SKM-1 treated with dmso at 0.1 percent for 144 hours (cell line): ENCODE results near the gene LRRC15.
A peak's percentile ranks its signal among the peaks of the same experiment; 100 is the strongest.

Source experiments
- DNase-seq: peaks from one replicate; lab custom pipeline; 2025; ENCODE audit not compliant: unreplicated experiment; lab: John Stamatoyannopoulos, UW

The LRRC15 gene

DNA sequence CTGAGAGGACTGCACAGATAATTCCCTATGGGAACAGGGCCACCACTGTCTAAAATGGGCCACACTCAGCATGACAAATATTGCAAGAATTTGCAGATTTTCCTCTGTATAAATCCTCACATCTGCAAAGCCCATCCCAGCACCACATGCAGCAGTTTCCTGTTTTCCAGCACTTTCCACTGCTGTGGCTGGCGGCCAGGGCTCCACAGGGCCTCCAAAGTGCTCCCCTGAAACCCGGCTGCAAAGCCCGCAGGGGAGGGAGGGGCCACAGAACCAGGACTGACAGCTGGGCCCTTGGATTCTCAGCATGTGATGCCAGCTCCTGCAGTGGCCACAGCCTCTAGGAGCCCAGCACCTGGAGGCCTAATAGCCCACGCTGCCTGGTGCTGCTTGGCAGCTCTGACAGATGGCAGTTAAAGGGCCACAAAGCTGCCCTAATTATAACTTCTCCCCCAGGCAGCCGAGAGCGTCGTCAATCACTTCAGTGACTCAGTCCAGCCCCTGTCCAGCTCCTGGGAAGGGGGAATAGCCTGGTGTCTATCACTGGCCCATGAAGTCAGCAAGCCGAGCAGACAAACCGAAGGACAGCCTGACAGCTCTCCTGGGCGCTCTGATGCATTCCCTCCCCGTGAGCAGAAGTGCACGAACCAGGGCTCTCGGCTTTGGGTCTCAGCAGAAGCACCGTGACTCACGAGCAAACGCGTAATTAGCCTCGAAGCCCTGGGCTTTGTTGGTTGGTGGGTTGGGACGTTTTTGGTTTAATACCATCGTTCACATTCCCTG is 4.7 kb downstream of the LRRC15 start:
- DNase-seq = no peak

DNA sequence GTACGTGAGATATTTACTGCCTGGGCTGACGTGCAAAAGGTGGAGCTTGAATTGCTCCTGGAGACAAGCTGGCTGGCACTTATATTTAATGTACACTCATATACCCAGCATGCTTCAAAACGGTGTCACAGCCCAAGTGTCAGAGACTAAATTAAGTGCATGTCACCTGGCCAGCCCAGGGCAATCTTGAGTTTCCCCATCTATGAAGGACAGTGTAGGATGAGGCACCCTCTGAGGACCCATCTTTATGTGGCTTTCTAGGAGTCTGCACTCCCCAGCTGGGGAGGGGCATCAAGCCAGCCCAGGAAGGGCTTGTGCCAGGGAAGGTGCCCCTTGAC is 5.3 kb downstream of the LRRC15 start:
- DNase-seq = no peak

GRCh38 chr3:194360568-194360967 is 9.0 kb downstream of the LRRC15 start:
- no peak for DNase-seq

GRCh38 chr3:194357681-194358080 is 11.9 kb downstream of the LRRC15 start:
- DNase-seq = no peak

DNA sequence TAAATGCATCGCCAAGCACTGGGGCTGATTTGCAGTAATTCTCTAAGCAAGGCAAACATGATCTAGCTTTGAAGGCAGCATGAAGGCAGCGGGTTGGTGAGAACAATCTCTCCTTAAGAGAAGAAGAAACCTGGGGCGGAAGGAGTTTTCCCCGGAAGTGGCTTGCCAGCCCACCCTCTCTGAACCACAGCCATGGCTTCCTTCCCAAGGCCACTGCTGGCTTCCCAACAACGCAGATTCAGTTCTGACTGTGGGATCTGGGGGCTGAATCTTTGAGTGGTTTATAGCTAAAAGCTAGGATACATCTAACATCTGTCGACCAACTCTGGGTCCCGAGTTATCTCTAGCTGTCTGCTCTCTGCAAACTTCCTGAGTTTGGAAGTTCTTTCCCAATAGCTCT is 14.2 kb downstream of the LRRC15 start:
- DNase-seq = no peak

- no peak for DNase-seq
These were observed 15.2 kb downstream of the LRRC15 start for GRCh38 chr3:194354315-194354714.

- no peak for DNase-seq
These were observed 16.8 kb downstream of the LRRC15 start for GRCh38 chr3:194352667-194353246.

DNA sequence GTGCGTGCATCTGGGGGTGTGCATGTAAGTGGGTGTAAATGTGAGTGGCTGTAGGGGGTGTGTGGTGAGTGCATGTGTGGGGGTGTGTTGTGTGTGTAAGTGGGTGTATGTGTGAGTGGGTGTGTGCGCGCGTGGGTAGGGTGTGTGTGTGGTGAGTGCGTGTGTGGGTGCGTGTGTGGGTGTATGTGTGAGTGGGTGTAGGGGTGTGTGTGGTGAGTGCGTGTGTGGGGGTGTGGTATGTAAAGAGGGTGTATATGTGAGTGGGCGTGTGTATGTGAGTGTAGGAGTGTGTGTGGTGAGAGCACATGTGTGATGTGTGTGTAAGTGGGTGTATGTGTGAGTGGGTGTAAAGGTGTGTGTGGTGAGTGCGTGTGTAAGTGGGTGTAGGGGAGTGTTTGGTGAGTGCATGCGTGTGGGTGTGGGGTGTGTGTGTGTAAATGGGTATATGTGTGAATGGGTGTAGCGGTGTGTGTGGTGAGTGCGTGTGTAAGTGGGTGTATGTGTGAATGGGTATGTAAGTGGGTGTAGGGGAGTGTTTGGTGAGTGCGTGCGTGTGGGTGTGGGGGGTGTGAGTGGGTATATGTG is 17.5 kb downstream of the LRRC15 start:
- no peak for DNase-seq

DNA sequence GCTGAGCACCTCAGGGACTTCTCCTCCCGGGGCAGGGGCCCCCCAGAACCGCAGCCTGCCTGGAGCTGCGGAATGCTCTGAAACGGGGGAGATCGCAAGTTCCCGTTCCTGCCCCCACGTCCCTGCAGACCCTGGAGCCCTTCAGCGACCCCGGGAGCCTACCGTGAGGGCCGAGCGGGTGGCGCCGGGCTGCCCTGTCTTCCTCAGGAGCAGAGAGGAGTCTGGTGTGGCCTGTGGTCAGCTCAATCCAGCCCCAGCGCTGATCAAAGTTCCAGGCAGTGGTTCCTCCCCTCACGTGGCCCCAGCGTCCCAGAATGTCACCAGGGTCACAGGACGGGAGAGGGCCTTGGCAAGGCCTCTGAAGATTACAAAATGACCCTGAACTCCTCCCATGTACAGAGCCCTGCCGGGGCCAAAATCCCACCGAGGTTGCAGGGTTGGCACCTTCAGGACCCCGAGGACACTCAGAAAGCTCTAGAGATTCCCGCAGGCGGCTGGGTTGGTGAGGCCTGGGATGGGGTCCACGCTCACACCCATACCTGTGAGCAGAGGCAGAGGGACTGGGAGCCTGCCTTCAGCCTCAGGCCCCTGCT is 18.4 kb downstream of the LRRC15 start, which contains the start of gene CPN2:
Gene CPN2, minus strand, starts transcription at position 249 of the 593 bp plus-strand sequence. CDS start 8,626 bp downstream, outside the sequence.
- DNase-seq = no peak

GRCh38 chr3:194350726-194351071 is 18.8 kb downstream of the LRRC15 start:
- DNase-seq = no peak

- no peak for DNase-seq
These were observed 21.2 kb downstream of the LRRC15 start for GRCh38 chr3:194348354-194348753.

DNA sequence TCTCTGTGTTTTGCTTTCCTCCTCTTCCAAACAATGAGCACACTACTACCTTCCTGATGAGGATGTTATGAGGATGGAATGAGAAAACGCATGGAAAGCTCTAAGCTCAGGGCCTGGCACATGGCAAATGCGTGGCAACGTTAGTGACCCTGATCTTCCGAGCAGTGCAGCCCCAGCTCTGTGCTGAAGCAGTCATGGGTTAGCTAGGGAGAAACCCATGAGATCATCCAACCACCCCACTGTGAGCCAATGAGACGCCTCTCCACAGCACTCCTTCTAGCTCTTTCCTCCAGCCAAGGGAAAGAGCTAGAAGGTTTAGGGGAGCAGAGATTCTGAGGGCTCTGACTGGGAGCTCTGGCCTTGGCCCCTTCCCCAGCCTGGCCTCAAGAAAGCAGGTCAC is 22.9 kb downstream of the LRRC15 start:
- DNase-seq = no peak

DNA sequence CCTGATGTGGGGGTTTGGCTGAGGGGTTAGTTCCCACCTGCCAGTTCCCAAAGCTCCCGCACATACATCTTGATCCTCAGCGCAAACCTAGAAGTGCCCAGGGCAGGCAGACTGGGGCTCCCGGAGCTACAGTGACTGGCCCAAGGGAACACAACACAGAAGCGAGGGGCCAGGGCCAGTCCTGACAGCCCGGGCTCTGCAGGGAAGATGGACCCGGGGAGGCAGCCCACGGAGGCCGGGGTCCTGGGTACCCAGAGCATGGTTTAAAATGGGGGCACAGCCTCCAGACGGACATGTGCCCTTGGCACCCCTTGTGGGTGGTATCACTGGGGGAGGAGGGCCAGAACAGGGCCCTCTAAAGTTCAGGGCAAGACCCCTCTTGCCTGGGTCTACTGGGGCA is 23.5 kb downstream of the LRRC15 start:
- no peak for DNase-seq

- DNase-seq = peak; percentile 43
These were observed 25.5 kb downstream of the LRRC15 start for GRCh38 chr3:194344012-194344411.

- no peak for DNase-seq
These were observed 26.0 kb downstream of the LRRC15 start for GRCh38 chr3:194343561-194343893.

DNA sequence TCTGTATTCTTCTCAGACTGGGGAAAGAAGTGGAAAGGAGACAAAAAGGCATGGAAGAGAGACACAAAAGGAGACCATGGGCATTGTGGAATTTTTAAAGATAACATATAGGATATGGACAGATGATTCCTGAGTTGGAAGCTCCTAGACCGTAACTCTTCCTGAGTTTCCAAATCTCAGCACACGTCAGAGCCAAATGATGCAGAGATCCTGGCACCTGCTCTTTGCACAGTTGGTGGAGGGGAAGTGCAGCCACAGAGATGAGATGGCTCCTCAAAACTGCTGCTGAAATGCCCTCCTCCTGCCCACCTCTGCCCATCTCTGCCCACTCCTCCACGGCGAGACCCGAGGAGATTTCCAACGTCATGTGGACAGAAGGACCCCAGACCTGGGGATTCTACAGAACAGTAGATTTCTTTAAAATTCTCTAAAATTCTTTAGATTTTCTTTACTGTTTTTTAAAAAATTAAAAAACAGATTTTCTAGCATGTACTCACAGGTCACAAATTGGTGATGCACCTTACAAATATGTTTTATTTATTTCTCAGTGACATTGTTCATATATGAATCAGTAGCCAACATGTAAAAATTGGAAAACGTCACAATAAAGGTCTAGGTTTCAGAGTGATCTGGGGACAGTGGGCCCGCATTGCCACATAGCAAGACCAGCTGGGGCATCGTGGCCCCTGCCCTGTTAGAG is 26.5 kb downstream of the LRRC15 start:
- DNase-seq = no peak

GRCh38 chr3:194340757-194341400 is 28.7 kb downstream of the LRRC15 start:
- no peak for DNase-seq

DNA sequence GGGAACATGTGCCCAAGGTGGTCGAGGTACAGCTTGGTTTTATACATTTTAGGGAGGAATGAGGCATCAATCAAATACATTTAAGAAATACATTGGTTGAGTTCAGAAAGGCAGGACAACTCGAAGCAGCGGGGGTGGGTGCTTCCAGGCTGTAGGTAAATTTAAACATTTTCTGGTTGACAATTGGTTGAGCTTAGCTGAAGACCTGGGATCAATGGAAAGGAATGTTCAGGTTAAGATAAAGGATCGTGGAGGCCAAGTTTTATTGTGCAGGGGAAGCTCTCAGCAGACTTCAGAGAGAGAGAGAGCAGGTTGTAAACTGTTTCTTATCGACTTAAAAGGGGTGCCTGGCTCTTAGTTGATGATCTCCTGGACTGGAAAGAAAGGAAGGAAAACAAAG is 29.7 kb downstream of the LRRC15 start:
- no peak for DNase-seq

- DNase-seq = no peak
These were observed 30.2 kb downstream of the LRRC15 start for GRCh38 chr3:194339356-194339755.

GRCh38 chr3:194337965-194338753 is 31.4 kb downstream of the LRRC15 start:
- no peak for DNase-seq
